ENCODE results near the gene THEMIS.

- TF ChIP-seq HCFC1 (IDR thresholded peaks at IDR 0.05; ENCODE audit: low read length) (no peak), CTCF (IDR thresholded peaks at IDR 0.05 in 2 of 3, conservative IDR thresholded peaks at IDR 0.05 in 1 of 3; ENCODE audit: control insufficient read depth in 2 of 3, extremely low read depth in 1 of 3, insufficient read depth in 1 of 3, low read depth in 3 of 3, low read length in 3 of 3) (no peak), YY1 (IDR thresholded peaks at IDR 0.05; ENCODE audit: low read depth, low read length) (no peak), FOXK2 (IDR thresholded peaks at IDR 0.05) (no peak), GABPA (IDR thresholded peaks at IDR 0.05; ENCODE audit: low read depth) (no peak), POLR2AphosphoS5 (IDR thresholded peaks at IDR 0.05; ENCODE audit: low read length) (no peak), SMARCA5 (IDR thresholded peaks at IDR 0.05) (no peak), ZBTB33 (IDR thresholded peaks at IDR 0.05) (no peak), SUZ12 (IDR thresholded peaks at IDR 0.05; ENCODE audit: unreplicated experiment) (no peak), EP300 (IDR thresholded peaks at IDR 0.05; ENCODE audit: borderline replicate concordance in 1 of 2, control insufficient read depth in 1 of 2, low read depth in 2 of 2, low read length in 2 of 2) (no peak), ZZZ3 (IDR thresholded peaks at IDR 0.05; ENCODE audit: control insufficient read depth, insufficient read length, low read depth) (no peak), PRDM15 (CRISPR knock-in tag; IDR thresholded peaks at IDR 0.05) (no peak)
Observed at GRCh38 chr6:127949251-127949650, 48.4 kb upstream of the THEMIS start.

Data from GM12878 (cell line).